ENCODE measurements around the gene MAP4. TPM values are rescaled to one million over a fixed set of nuclear protein-coding genes. Genes with fewer than 3 reads are reported as not detected.
A peak's percentile ranks its signal among the peaks of the same experiment; 100 is the strongest.

The MAP4 gene
- total RNA-seq, 1 experiment from 2014 or later: 27.6 TPM

- in situ Hi-C loops (cut with HindIII; ENCODE audit: low pct_unique_long_range_greater_than_20kb, low sequenced_read_pairs): no loop called here
- DNase-seq (ENCODE audit: low read depth): no peak
Observed at GRCh38 chr3:47855461-47856383, 160.5 kb downstream of the MAP4 start.

DNA sequence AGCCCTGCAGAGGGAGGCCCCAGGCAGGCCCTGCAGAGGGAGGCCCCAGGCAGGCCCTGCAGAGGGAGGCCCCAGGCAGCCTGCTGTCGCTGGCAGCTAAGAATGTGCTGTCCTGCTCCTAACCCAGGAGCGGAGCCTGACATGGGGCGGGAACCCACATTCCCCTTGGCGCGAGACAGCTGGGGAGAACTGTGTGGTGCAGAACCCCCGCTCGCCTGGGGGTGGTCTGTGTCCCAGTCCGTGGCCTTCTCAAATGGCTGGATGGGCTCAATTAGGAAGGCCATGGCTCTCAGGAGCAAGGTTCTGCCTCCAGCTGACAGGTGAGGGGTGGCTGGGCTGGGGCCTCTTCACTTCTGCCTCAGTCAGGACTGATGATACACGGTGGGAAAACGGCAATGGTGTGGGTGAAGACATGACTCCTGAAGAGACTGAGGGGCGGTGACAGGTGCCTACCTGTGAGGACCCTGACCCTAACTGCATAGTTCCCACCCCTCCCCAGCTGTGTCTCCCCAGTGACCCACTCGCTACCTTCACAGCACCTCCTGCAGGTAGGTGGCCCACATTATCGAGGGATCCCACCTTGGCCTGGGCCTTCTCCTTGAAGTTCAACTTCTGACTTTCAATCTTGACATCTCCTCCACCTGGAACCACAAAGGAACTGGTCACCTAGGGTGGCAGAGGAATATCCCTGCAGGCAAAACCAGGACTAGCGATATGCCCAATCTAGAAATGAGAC, 161.3 kb downstream of the MAP4 start:
- no peak for DNase-seq (ENCODE audit: low read depth)

GRCh38 chr3:47854267-47854666, 161.9 kb downstream of the MAP4 start:
- in situ Hi-C loops (cut with HindIII; ENCODE audit: low pct_unique_long_range_greater_than_20kb, low sequenced_read_pairs): no loop called here
- no peak for DNase-seq (ENCODE audit: low read depth)

More for the DNA sequence above, 161.3 kb downstream of the MAP4 start:
- in situ Hi-C loops (cut with HindIII; ENCODE audit: low pct_unique_long_range_greater_than_20kb, low sequenced_read_pairs): no loop called here

- in situ Hi-C loops (cut with HindIII; ENCODE audit: low pct_unique_long_range_greater_than_20kb, low sequenced_read_pairs): no loop called here
- DNase-seq (ENCODE audit: low read depth): no peak
Observed at GRCh38 chr3:47852604-47853602, 163.3 kb downstream of the MAP4 start.

DNA sequence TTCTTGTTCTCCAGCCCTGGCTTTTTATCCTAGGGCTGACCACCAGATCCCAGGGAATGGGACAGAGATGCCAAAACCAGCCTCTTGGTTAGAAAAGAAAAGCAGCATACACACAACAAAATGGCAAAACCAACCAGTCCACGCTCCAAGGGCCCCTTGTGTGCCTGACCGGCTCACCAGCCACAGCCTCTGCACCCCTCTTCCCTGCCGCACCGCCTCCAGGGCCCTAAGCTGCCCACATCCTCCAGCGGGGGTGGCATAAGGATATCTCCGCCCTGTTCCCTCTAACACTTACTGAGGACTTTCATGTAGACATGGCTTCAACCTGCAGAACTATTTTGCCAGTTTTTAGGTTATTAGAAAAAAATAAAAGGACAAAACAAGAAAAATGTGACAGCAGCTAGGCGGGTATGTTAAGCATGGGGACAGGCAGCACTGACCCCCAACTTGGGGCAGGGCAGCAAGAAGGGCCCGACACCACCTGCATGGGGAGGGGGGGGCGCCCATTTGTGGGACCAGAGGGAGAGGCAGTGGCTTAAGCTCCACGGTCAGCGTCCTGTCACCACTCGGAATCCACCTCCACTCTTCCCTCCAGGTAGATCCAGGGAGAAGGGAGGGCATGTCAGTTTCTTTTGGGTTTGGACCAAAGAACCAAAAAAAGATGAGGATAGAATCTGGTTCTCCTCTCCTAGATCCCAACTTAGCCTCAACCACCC, 164.2 kb downstream of the MAP4 start:
- in situ Hi-C loops (cut with HindIII; ENCODE audit: low pct_unique_long_range_greater_than_20kb, low sequenced_read_pairs): no loop called here
- DNase-seq (ENCODE audit: low read depth): no peak

GRCh38 chr3:47850564-47851410, 165.4 kb downstream of the MAP4 start:
- in situ Hi-C loops (cut with HindIII; ENCODE audit: low pct_unique_long_range_greater_than_20kb, low sequenced_read_pairs): no loop called here
- DNase-seq (ENCODE audit: low read depth): no peak

DNA sequence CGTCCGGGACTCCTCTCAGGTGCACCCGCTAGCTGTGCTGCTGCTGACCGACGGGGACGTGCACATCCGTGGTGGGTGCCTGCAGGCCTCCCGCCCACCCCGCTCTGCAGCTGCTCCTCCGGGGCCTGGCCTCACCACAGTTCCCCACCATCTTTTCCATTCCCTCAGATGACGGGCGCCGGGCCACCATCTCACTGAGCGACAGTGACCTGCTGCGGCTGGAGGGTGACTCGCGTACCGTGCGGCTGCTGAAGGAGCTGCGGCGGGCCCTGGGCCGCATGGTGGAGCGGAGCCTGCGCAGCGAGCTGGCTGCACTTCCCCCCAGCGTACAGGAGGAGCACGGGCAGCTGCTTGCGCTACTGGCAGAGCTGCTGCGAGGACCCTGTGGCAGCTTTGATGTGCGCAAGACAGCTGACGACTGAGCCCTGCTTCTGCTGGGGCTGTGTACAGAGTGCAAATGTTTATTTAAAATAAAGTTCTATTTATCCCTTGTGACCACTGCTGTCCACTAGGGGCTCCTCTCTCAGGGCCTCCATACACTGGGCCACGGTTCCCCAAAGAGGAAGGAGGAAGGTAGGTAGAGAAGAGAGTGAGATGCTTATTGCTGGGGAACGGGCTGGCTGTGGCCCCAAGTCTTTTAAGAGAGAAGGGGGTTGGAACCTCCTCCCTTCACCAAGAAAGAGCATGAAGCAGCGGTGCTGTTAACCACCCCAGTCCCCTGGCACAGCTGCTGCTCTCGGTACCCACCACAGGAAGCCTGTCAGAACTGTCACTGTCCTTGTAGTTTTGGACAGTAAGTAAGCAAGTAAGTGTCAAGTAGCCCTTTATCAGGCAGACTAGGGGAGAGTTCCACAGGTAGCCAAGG, 166.3 kb downstream of the MAP4 start:
- peak; percentile 20 for DNase-seq (ENCODE audit: low read depth)
- in situ Hi-C loops (cut with HindIII; ENCODE audit: low pct_unique_long_range_greater_than_20kb, low sequenced_read_pairs): no loop called here

- in situ Hi-C loops (cut with HindIII; ENCODE audit: low pct_unique_long_range_greater_than_20kb, low sequenced_read_pairs): no loop called here
- DNase-seq (ENCODE audit: low read depth): no peak
Observed at GRCh38 chr3:47849186-47849698, 167.0 kb downstream of the MAP4 start.

GRCh38 chr3:47848599-47849117, 167.6 kb downstream of the MAP4 start:
- in situ Hi-C loops (cut with HindIII; ENCODE audit: low pct_unique_long_range_greater_than_20kb, low sequenced_read_pairs): no loop called here

GRCh38 chr3:47847801-47848518, 168.3 kb downstream of the MAP4 start:
- in situ Hi-C loops (cut with HindIII; ENCODE audit: low pct_unique_long_range_greater_than_20kb, low sequenced_read_pairs): no loop called here
- no peak for DNase-seq (ENCODE audit: low read depth)

More at GRCh38 chr3:47848599-47849117, 167.6 kb downstream of the MAP4 start:
- DNase-seq (ENCODE audit: low read depth): no peak

GRCh38 chr3:47847260-47847659, 169.0 kb downstream of the MAP4 start:
- DNase-seq (ENCODE audit: low read depth): no peak
- in situ Hi-C loops (cut with HindIII; ENCODE audit: low pct_unique_long_range_greater_than_20kb, low sequenced_read_pairs): no loop called here

DNA sequence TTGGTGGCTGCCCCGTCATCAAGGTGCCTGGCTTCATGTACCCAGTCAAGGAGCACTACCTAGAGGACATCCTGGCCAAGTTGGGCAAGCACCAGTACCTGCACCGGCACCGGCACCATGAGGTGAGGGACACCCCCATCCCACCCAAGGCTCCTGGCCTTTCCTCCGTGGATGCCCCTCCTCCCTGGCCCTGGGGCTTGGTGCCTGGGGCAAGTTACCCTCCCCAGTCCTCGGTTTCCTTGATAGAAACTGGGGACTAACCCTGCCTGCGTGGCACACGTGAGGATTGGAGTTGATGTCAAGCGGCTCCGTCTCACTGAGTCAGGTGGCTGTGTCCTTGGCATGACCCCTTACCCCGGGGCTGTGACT, 169.4 kb downstream of the MAP4 start:
- DNase-seq (ENCODE audit: low read depth): no peak
- in situ Hi-C loops (cut with HindIII; ENCODE audit: low pct_unique_long_range_greater_than_20kb, low sequenced_read_pairs): no loop called here

DNA sequence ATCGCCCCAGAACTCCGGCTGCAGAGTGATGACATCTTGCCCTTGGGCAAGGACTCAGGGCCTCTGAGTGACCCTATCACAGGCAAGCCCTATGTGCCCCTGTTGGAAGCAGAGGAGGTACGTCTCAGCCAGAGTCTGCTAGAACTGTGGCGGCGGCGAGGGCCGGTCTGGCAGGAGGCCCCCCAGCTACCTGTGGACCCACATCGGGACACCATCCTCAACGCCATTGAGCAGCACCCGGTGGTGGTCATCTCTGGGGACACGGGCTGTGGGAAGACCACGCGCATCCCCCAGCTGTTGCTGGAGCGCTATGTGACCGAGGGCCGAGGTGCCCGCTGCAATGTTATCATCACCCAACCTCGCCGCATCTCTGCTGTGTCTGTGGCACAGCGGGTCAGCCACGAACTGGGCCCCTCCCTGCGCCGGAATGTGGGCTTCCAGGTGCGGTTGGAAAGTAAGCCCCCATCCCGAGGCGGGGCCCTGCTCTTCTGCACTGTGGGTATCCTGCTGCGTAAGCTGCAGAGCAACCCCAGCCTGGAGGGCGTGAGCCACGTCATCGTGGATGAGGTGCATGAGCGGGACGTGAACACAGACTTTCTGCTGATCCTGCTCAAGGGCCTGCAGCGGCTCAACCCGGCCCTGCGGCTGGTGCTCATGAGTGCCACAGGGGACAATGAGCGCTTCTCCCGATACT, 169.9 kb downstream of the MAP4 start:
- in situ Hi-C loops (cut with HindIII; ENCODE audit: low pct_unique_long_range_greater_than_20kb, low sequenced_read_pairs): no loop called here
- DNase-seq (ENCODE audit: low read depth): no peak

DNA sequence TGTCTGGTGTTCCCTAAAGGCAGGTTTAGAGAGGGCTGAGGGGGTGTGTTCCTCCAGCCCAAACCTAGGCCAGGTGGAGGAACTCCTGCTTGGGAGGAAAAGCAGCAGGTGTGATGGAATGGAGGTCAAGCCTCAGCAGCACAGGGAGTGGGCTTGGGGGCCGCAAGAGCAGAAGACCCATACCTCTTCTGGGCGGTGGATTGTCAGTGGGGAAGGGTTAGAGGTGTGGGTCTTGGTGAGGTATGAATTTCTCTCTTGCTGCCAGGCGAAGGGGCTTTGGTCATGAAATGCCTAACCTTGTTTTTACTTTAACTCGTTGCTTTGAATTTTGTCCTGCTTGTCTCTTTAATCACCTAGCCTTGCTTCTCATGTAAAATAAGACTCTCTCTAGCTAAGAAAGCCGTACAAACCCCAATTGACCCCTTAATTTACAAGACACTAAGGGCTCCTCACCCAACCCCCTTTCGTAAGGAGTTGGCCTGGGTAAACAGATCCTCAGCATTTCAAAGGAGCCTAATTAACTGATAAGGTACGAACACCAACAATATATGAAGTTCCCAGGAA, 174.3 kb downstream of the MAP4 start:
- DNase-seq (ENCODE audit: low read depth): no peak
- in situ Hi-C loops (cut with HindIII; ENCODE audit: low pct_unique_long_range_greater_than_20kb, low sequenced_read_pairs): no loop called here

Data from Caki2 (cell line).